KMS-11 (cell line): ENCODE measurements around the gene C5orf58.
A peak's percentile ranks its signal among the peaks of the same experiment; 100 is the strongest.

Source experiments
- H2AFZ ChIP-seq: fragments of 200-600 bp; sonication (generic); 2 replicates; pipeline ENCODE4 v1.6.1; 2016; ENCODE audit warnings: antibody characterized with exemption, mixed run types, low read depth
- H3K27ac ChIP-seq: fragments of 200-600 bp; sonication (generic); 2 replicates; pipeline ENCODE4 v1.6.1; 2016; ENCODE audit warnings: mild to moderate bottlenecking, mixed run types
- H3K27me3 ChIP-seq: fragments of 200-600 bp; sonication (generic); 2 replicates; pipeline ENCODE4 v1.6.1; 2017; ENCODE audit warnings: mild to moderate bottlenecking, low read depth, mixed run types, moderate library complexity; ENCODE audit not compliant: insufficient read depth
- H3K36me3 ChIP-seq: fragments of 200-600 bp; sonication (generic); 2 replicates; pipeline ENCODE4 v1.6.1; 2017; ENCODE audit warnings: mild to moderate bottlenecking, mixed run types; ENCODE audit not compliant: insufficient read depth
- H3K4me1 ChIP-seq: fragments of 200-600 bp; sonication (generic); 2 replicates; pipeline ENCODE4 v1.6.1; 2016; ENCODE audit warnings: mild to moderate bottlenecking, low read depth, mixed run types; ENCODE audit not compliant: poor library complexity, severe bottlenecking
- H3K4me2 ChIP-seq: fragments of 200-600 bp; sonication (generic); 2 replicates; pipeline ENCODE4 v1.7.0; 2016; ENCODE audit warnings: mild to moderate bottlenecking, mixed run types
- H3K4me3 ChIP-seq: fragments of 200-600 bp; sonication (generic); IDR thresholded peaks from 2 replicates; pipeline ENCODE4 v1.6.1; 2017; ENCODE audit warnings: low read depth, low read length, mixed read lengths; ENCODE audit not compliant: insufficient read depth
- H3K79me2 ChIP-seq: fragments of 200-600 bp; sonication (generic); 2 replicates; pipeline ENCODE4 v1.6.1; 2016; ENCODE audit warnings: low read depth, mixed run types; ENCODE audit not compliant: insufficient read depth
- H3K9ac ChIP-seq: fragments of 200-600 bp; sonication (generic); 2 replicates; pipeline ENCODE4 v1.6.1; 2016; ENCODE audit warnings: mild to moderate bottlenecking, mixed run types
- H4K20me1 ChIP-seq: fragments of 200-600 bp; sonication (generic); 2 replicates; pipeline ENCODE4 v1.6.1; 2016; ENCODE audit warnings: mild to moderate bottlenecking, mixed run types; ENCODE audit not compliant: insufficient read depth
- TF ChIP-seq, protein P1 (sequence below): fragments of 200-600 bp; sonication (generic); conservative IDR thresholded peaks from 2 replicates; pipeline ENCODE4 v1.6.1; 2017; ENCODE audit warnings: low read depth, mild to moderate bottlenecking, antibody characterized with exemption, low read length, moderate library complexity, mixed read lengths

C5orf58 gene

DNA sequence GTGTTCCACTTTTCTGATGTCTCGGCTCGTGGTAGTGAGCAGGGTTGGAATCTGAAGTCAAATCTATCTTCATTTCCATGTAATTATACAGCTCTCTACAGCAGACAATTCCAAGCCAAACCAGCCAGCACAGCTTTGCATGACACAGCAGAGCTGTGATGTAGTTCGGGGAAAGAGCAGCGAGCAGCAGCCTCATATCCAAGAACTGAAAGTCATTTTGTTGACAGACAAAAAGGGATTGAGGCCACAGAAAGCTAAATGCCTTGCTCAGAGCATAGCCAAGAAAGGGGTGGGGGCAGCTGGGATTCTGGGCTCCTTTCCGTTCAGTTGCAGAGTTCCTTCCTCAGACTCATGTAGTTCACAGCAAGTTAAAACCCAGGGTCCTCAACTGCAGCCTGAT lies 32.7 kb downstream of the C5orf58 start:
- Histone ChIP-seq H3K36me3 (no peaks in the 10 kb centered on the region), H3K4me3 (no peak overlapping the region), H3K4me2 (no peak overlapping the region), H3K4me1 (no peaks in the 10 kb centered on the region), H3K27ac (no peak overlapping the region), H3K9ac (no peak overlapping the region), H3K79me2 (no peaks in the 10 kb centered on the region), H4K20me1 (no peaks in the 10 kb centered on the region), H2AFZ (no peak overlapping the region), H3K27me3 (no peaks in the 10 kb centered on the region)
- TF ChIP-seq, protein P1, sequence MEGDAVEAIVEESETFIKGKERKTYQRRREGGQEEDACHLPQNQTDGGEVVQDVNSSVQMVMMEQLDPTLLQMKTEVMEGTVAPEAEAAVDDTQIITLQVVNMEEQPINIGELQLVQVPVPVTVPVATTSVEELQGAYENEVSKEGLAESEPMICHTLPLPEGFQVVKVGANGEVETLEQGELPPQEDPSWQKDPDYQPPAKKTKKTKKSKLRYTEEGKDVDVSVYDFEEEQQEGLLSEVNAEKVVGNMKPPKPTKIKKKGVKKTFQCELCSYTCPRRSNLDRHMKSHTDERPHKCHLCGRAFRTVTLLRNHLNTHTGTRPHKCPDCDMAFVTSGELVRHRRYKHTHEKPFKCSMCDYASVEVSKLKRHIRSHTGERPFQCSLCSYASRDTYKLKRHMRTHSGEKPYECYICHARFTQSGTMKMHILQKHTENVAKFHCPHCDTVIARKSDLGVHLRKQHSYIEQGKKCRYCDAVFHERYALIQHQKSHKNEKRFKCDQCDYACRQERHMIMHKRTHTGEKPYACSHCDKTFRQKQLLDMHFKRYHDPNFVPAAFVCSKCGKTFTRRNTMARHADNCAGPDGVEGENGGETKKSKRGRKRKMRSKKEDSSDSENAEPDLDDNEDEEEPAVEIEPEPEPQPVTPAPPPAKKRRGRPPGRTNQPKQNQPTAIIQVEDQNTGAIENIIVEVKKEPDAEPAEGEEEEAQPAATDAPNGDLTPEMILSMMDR, result no peak

DNA sequence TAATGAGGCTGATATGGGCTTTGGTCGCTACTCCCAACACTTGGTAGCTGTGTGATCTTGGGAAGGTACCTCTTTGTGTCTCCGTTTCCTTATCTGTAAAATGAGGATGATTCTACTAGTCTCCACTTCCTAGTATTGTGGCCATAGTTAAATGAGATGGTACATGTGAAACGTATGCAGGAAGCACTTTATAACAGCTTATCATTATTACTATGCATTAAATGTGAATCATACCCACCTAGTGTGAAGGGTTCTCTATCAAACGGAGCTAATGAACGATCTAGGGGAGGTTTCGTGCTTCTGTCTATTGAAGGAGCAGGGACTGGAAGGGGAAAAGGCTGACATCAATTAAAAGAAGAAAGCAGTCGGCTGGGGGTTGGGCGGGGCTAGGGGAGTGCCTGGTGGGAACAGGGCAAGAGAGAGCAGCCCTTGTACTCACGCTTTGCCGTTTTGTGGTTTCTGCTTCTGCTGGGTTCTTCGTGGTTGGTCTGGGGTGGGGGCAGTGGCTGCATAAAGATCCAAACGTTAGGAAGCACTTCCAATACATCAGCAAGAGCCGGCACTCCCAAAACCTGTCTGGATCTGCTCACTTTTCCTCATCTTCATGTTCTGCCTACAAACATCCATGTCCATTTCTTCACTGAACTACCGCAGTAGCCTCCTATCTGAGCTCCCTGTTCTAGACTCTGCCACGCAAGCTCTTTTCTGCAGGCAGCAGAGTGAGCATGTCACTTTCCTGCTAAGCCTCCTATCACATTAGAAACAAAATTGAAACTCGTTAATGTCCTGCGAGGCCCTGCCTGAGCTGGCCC lies 34.0 kb downstream of the C5orf58 start:
- TF ChIP-seq, protein P1, result no peak
- no peak overlapping the region for H3K27ac ChIP-seq
- H3K36me3 ChIP-seq, result no peaks in the 10 kb centered on the region
- H4K20me1 ChIP-seq, result no peaks in the 10 kb centered on the region
- no peaks in the 10 kb centered on the region for H3K79me2 ChIP-seq
- H3K4me1 ChIP-seq, result no peaks in the 10 kb centered on the region
- no peaks in the 10 kb centered on the region for H3K27me3 ChIP-seq
- H3K4me2 ChIP-seq, result no peak overlapping the region
- H3K9ac ChIP-seq, result no peak overlapping the region
- H2AFZ ChIP-seq, result no peak overlapping the region
- H3K4me3 ChIP-seq, result no peak overlapping the region

DNA sequence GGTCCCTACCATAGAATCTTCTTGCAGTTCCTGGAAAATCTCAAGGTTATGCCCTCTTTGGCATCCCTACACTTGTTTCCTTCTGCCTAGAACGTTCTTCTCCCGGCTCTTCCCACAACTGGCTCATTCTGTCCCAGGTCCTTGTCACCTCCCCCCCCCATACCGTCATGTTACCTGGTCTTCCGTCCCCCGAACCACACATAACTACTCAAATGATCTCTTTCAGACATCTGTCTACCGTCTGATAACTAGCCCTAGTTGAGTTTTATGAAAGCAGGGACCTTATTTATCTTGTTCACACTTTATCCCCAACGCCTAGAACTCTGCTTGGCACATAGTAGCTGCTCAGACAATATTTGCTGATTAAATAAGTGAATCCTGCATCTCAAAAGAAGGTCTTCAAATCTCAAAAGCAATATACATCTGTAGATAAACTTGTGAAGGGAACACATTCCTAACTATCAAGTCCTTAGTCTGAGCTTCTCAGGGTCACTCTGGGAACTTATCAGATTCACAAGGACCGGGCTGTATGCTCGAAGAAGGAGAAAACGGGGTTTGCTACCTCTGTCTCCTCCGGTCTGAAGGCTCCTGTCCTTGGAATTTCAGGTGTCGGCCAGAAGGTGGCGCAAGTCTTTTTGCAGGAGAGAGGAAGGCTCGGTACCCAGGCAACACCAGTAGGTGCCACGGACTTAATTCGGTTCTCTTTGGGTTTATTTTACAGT lies 34.8 kb downstream of the C5orf58 start:
- Histone ChIP-seq H3K27me3 (no peaks in the 10 kb centered on the region), H3K79me2 (no peaks in the 10 kb centered on the region), H3K4me1 (no peaks in the 10 kb centered on the region), H3K9ac (no peak overlapping the region), H3K36me3 (no peaks in the 10 kb centered on the region), H3K27ac (no peak overlapping the region), H3K4me3 (no peak overlapping the region), H2AFZ (no peak overlapping the region; the same call in 1 of the 2 replicates), H4K20me1 (no peaks in the 10 kb centered on the region), H3K4me2 (no peak overlapping the region)
- TF ChIP-seq, protein P1, result peak; percentile 63

- Histone ChIP-seq H3K4me2 (no peak overlapping the region), H3K27ac (no peak overlapping the region), H3K36me3 (no peaks in the 10 kb centered on the region), H3K79me2 (no peaks in the 10 kb centered on the region), H3K27me3 (no peaks in the 10 kb centered on the region), H2AFZ (no peak overlapping the region; the same call in 1 of the 2 replicates), H3K4me1 (no peaks in the 10 kb centered on the region), H3K9ac (no peak overlapping the region), H4K20me1 (no peaks in the 10 kb centered on the region), H3K4me3 (no peak overlapping the region)
- TF ChIP-seq, protein P1, result 0 out of 2 replicates have a peak, but pooled peaks have one; percentile 2
Observed at GRCh38 chr5:170268153-170268689, 35.4 kb downstream of the C5orf58 start.
